ES-I3 (cell line): ENCODE measurements around the gene SST.

Experiments
- H3K36me3 ChIP-seq: 2 replicates; pipeline ENCODE4 v1.6.1; 2013; ENCODE audit warnings: mild to moderate bottlenecking, low read length, control low read depth, moderate library complexity; ENCODE audit not compliant: insufficient read depth
- H3K4me1 ChIP-seq: 2 replicates; pipeline ENCODE4 v1.6.1; 2013; ENCODE audit warnings: mild to moderate bottlenecking, control low read depth, low read length; ENCODE audit not compliant: insufficient read depth
- H3K9ac ChIP-seq: 2 replicates; pipeline ENCODE4 v1.6.1; 2013; ENCODE audit warnings: low read depth, mild to moderate bottlenecking, low read length, moderate library complexity
- H3K9me3 ChIP-seq: 2 replicates; pipeline ENCODE4 v1.6.1; 2013; ENCODE audit warnings: mild to moderate bottlenecking, low read length, moderate library complexity; ENCODE audit not compliant: control insufficient read depth, insufficient read depth

Gene SST

GRCh38 chr3:187669675-187670504, at the start of gene SST:
Gene SST (minus strand): TSS chr3:187670394. CDS start chr3:187670291, 103 bp downstream.
- Histone ChIP-seq H3K4me1 (0 out of 2 replicates have a peak, but pooled peaks cover 4% of the 10 kb centered on the region), H3K36me3 (no peaks in the 10 kb centered on the region), H3K9me3 (no peaks in the 10 kb centered on the region), H3K9ac (peak within 1 kb of the TSS; percentile 9; the same call in 1 of the 2 replicates)

- H3K9me3 ChIP-seq: no peaks in the 10 kb centered on the region
- H3K9ac ChIP-seq: no peak overlapping the region
- no peaks in the 10 kb centered on the region for H3K4me1 ChIP-seq
- no peaks in the 10 kb centered on the region for H3K36me3 ChIP-seq
Measured at GRCh38 chr3:187719628-187720336, 49.6 kb upstream of the SST start.

- Histone ChIP-seq H3K9me3 (no peaks in the 10 kb centered on the region), H3K9ac (no peak overlapping the region), H3K4me1 (no peaks in the 10 kb centered on the region), H3K36me3 (no peaks in the 10 kb centered on the region)
Measured at GRCh38 chr3:187718802-187719201, 48.6 kb upstream of the SST start.

GRCh38 chr3:187717572-187717971, 47.4 kb upstream of the SST start:
- Histone ChIP-seq H3K4me1 (no peaks in the 10 kb centered on the region), H3K9me3 (no peaks in the 10 kb centered on the region), H3K9ac (no peak overlapping the region), H3K36me3 (no peaks in the 10 kb centered on the region)

- H3K36me3 ChIP-seq: no peaks in the 10 kb centered on the region
- no peak overlapping the region for H3K9ac ChIP-seq
- no peaks in the 10 kb centered on the region for H3K9me3 ChIP-seq
- no peaks in the 10 kb centered on the region for H3K4me1 ChIP-seq
Measured at GRCh38 chr3:187714404-187714979, 44.3 kb upstream of the SST start.

GRCh38 chr3:187713504-187713903, 43.3 kb upstream of the SST start:
- Histone ChIP-seq H3K4me1 (no peaks in the 10 kb centered on the region), H3K9ac (no peak overlapping the region), H3K36me3 (no peaks in the 10 kb centered on the region), H3K9me3 (no peaks in the 10 kb centered on the region)

- Histone ChIP-seq H3K9me3 (no peaks in the 10 kb centered on the region), H3K36me3 (no peaks in the 10 kb centered on the region), H3K9ac (no peak overlapping the region), H3K4me1 (no peaks in the 10 kb centered on the region)
Measured at GRCh38 chr3:187709155-187709554, 39.0 kb upstream of the SST start.

- no peak overlapping the region for H3K9ac ChIP-seq
- no peaks in the 10 kb centered on the region for H3K4me1 ChIP-seq
- H3K9me3 ChIP-seq: no peaks in the 10 kb centered on the region
- no peaks in the 10 kb centered on the region for H3K36me3 ChIP-seq
Measured at GRCh38 chr3:187708696-187709095, 38.5 kb upstream of the SST start.

- Histone ChIP-seq H3K36me3 (no peaks in the 10 kb centered on the region), H3K9me3 (no peaks in the 10 kb centered on the region), H3K4me1 (no peaks in the 10 kb centered on the region), H3K9ac (no peak overlapping the region)
Measured at GRCh38 chr3:187706971-187707370, 36.8 kb upstream of the SST start.

GRCh38 chr3:187705164-187705563, 35.0 kb upstream of the SST start:
- Histone ChIP-seq H3K4me1 (no peaks in the 10 kb centered on the region), H3K9me3 (no peaks in the 10 kb centered on the region), H3K36me3 (no peaks in the 10 kb centered on the region), H3K9ac (no peak overlapping the region)

- no peaks in the 10 kb centered on the region for H3K9me3 ChIP-seq
- no peaks in the 10 kb centered on the region for H3K36me3 ChIP-seq
- H3K9ac ChIP-seq: no peak within 1 kb of the TSS
- H3K4me1 ChIP-seq: no peaks in the 10 kb centered on the region
Measured at GRCh38 chr3:187702507-187703033, 32.4 kb upstream of the SST start, which contains the start of gene RTP2. Gene RTP2 (minus strand): TSS chr3:187702557. CDS start chr3:187702128, 429 bp downstream.

GRCh38 chr3:187700249-187700648, 30.1 kb upstream of the SST start:
- H3K9ac ChIP-seq: no peak overlapping the region
- no peaks in the 10 kb centered on the region for H3K9me3 ChIP-seq
- H3K4me1 ChIP-seq: no peaks in the 10 kb centered on the region
- no peaks in the 10 kb centered on the region for H3K36me3 ChIP-seq

- H3K9ac ChIP-seq: no peak overlapping the region
- H3K4me1 ChIP-seq: no peaks in the 10 kb centered on the region
- no peaks in the 10 kb centered on the region for H3K9me3 ChIP-seq
- H3K36me3 ChIP-seq: no peaks in the 10 kb centered on the region
Measured at GRCh38 chr3:187698499-187699399, 28.6 kb upstream of the SST start.

- Histone ChIP-seq H3K9me3 (no peaks in the 10 kb centered on the region), H3K4me1 (no peaks in the 10 kb centered on the region), H3K36me3 (no peaks in the 10 kb centered on the region), H3K9ac (no peak overlapping the region)
Measured at GRCh38 chr3:187696021-187696420, 25.8 kb upstream of the SST start.
